Measurements from ENCODE around the gene NEURL1.
A peak's percentile ranks its signal among the peaks of the same experiment; 100 is the strongest.
"Not testable (repeated sequence)": the region's sequence is repeated elsewhere in the genome, so short reads cannot be mapped to it uniquely, and the experiment has no call there.

Gene NEURL1

DNA sequence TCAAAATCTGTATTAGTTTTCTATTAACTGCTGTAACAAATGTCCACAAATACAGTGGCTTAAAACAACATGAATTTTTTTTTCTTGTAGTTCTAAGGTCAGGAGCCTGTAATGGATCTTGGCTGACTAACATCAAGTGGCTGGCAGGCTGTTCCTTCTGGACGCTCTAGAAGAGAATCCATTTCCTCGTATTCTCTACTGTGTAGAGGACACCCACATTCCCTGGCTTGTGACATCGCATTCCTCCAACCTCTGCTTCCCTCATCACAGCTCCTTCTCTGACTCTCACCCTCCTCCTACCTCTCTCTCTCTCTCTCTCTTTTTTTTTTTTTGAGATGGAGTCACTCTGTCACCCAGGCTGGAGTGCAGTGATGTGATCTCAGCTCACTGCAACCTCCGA, 30.0 kb upstream of the NEURL1 start:
- no peak for DNase-seq

DNA sequence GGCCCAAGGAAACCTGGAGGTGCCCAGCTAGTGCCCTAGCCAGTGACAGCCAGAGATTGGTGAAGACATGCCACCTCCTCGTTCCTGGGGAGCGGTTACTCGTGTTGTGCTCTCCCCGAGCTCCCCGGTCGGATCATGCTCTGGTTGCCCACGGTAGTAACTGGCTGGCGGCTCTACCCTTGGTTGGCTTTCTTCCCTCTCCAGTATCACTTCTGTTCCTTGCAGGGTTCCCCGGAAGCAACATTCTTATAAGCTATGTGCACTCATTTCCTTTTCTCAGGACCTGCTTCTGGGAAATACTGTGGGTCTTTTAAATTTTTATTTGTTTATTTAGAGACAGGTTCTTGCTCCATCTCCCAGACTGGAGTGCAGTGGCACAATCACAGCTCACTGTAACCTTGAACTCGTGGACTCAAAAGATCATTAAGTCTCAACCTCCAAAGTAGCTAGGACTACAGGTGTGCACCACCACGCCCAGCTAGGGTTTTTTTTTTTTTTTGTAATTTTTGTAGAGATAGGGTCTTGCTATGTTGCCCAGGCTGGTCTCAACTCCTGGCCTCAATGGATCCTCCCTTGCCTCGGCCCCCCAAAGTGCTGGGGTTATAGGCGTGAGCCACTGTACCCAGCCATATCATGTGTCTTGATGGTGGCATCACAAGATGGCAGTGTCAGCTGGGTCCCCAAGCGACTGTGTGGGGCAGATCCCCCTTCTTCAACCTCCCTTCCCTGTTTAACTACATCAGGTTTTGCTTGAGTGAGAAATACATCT, 27.9 kb upstream of the NEURL1 start:
- no peak for DNase-seq

DNA sequence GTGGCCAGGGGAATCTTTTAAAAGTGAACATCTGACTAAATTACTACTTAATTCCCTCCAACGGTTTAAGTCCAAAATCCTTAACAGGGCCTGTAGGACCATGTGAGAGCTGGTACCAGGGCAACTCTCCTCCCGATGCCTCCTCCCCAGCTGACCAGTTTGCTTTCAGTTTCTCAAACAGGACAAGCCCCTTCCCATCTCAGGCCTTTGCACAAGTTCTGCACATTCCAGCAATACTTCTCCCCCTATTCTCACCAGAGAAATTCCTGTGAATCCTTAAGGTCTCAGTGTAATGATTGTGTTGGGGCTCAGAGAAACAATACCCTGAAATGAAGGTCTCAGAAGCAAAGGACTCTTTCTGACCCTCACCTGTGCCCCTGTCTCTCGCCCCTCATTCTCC, 26.8 kb upstream of the NEURL1 start:
- DNase-seq, result peak; percentile 44

DNA sequence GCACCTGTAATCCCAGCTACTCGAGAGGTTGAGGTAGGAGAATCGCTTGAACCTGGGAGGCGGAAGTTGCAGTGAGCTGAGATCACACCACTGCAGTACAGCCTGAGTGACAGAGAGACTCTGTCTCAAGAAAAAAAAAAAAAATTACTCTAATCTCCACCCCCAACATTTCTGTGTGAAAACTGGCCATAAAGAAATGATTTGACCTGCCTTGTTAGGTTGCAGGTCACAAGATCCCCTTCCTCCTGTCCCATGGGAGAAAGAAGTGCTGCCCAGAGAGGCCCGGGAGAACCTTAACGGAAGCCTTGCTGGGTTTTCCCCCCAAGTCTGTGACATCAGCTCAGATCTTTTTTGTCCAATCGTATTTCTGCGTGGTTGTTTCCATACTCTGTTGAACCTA, 26.1 kb upstream of the NEURL1 start:
- DNase-seq, result no peak

DNA sequence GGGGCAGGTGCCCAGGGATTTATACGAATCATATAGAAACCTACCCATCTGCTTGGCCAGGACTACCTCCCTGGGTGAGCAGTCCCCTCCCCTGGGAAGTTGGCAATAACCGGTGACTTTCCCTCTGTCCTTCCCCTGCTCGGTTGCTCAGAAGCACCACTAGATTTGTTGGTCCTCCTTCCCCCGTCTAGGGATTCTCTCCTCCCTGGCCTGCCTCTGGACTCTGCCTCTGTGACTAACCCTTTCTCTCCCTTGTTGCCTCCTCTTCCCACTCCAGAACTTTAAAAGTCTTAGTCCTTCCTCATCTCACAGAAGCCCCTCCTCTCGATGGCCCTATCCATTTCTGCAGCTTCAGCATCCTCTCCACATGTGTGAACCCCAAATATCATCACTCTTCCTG, 24.3 kb upstream of the NEURL1 start:
- DNase-seq, result no peak

DNA sequence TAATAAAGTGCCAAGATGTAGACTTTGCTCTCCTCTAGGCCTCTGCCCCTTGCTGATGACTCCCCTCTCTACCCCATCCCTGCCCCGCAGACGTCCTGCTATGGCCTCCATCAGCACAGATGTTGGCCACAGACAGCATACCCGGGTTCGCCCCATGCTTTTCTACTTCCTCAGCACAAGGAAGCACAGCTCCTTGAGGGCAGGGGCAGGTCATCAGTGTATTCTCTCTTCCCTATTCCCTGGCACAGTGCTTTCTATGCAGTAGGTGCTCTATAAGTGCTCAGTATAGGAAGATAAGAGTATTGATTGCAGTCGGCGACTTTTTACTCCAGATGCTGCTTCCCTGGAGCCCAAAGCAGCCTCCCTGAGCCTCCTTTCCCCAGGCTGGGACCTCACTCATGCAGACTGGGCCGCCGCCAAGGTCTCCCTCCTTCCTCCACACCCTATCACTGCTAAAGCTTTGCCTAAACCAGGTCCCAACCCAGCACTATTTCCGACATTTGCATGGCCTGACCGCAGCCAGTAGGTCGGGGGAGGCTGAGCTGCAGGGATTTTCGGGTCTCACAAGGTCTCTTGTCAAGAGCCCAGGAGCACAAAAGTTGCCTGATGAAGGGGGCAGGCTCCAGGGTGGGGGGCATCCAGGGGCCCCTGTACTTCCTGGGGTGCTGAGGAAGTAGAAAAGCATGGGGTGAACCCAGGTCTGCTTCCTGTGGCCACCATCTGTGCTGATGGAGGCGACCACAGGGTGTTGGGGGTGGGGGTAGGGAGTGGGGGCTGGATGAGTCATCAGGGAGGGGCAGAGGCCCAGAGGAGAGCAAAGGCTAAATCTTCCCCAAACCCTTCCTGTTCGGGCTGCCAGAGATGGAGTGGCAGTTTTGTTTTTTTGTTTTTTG, 22.5 kb upstream of the NEURL1 start:
- peak; percentile 30 for DNase-seq

DNA sequence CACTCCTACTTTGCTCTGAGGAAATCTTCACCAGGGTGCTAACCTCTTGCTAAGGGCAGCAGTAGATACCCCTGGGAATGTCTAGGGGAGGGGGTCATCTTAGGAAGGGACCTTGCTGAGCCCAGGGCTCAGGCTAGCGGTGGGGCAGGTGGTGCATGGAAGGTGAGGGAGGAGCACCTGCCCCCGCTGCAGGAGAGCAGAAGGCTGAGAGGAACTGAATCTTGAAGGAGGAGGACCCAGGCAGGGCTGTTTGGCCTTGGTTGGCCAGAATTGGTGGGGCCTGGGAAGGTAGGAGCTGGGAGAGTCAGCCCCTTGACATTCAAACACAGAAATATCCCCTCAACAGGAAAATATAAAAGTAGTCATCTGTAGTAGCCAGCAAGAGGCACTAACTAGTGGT, 21.5 kb upstream of the NEURL1 start:
- no peak for DNase-seq

DNA sequence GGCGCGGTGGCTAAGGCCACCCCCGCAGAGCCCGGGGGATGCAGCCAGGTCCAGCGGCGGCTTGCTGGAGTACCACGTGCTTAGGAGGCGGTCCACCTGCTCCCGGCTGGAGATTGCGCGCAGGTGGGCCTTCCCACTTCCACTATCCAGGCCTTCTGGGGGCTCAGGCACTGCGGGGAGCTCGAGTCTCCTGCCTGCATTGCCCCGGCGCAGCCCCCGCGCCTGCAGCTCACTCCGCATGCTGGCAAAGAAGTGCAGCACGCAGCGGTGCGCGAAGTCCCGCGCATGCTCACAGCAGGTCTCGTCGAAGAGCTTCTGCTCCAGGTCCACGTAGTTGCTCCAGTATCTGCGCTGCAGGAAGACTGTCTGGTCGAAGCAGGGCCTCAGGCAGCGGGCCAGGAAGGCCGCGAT, 20.2 kb upstream of the NEURL1 start:
- DNase-seq, result no peak

DNA sequence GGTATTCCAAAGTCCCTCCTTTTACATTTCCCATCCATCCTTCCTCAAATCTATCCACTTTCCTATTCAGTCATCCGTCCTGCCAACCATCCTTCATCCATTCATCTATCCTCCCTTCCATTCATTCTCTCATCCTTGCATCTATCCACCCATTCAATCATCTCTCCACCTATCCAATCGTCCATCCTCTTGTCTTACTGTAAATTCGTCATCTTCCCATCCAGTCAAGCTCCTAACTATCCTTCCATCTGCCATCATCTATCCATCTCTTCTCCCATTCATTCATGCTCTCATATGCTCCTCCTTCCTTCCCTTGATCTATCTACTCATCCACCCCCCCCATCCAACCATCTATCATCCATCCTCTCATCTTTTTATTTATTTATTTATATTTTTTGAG, 19.4 kb upstream of the NEURL1 start:
- no peak for DNase-seq

DNA sequence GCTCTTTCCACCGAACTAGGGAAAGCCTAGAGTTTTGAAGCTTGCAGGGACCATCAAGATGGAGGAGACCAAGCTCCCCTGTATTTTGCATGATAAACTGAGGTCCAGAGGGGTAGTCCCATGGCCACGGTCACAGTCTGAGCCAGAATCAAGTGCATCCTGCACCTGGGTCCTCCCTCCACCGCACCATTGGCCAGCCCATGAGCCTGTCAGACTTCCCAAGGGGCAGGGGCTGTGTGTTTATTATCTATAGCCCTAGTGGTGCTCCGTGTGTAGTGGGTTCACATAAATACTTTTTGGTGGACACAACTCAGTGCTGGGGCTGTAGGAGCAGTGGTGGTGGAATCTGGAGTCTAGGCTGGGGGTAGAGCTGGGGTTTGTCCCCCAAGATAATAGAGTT, 18.1 kb upstream of the NEURL1 start:
- no peak for DNase-seq

DNA sequence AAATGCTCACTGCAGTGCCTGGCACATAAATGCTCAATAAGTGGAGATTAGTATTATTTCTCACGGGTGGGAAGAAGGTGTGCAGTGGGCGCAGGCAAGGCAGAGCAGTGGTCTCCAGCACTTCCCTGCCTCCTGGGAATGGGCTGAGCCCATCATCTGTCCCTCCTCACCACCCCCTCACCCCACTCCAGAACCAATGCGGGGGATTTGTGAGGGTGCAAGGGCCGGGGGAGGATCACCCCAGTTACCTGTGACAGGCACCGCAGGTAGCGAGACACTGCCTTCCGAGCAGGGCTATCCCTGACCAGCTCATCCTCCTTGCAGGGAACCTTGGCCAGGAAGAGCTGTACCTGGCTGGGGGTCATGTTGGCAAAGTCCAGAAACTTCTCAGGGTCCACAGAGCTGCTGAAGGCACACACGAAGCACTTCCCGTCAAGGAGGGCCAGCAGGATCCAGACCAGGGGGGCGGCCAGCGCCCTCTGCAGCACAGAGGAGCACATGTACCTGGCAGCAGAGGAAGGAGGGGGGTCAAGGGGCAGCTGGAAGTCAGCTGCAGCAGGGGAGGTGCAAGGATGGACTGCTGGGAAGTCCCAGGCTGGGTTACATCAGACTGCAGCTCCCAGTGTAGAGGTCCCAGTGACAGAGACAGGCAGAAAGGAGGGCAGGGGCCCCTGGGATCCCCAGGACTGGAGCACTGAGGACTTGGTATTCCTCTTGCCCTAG, 17.3 kb upstream of the NEURL1 start:
- DNase-seq, result no peak

DNA sequence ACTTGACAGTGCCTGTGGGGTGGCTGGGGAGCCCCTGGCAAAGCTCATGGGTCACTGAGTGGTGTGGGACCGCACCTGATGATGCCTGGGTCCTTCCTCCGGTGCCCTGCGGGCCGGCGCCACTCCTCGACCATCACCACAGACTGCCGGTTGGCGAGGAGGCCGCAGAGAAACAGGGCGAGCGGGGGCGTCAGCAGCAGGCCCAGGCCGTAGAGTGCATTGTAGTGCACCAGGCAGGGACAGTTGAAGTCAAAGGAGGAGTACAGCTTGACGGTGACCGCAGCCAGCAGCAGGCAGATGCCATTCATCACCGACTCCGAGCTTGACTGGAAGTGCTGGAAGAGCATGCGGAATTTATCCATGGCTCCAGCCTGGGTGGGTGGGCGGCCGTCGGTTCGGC, 14.8 kb upstream of the NEURL1 start:
- no peak for DNase-seq

DNA sequence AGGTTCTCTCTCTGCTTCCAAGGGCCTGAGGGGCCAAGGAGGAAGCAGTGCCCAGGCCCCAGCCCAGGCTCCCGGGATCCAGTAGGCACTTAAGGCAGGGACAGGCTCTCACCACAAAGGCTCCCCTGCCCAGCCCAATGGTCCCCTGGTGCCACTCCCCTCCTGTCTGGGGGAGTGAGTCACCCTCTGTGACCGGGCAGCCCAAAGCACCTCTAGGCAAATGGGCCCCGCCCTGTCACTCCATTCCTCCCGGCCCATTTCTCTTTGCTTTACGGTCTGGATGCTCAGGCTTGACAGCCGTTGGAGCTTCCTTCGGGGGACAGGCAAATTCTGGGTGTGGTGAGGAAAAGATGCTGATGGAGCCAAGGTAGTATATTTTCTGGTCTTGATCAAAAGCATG, 14.4 kb upstream of the NEURL1 start, which contains the start of gene CALHM3:
Gene CALHM3, minus strand, starts transcription at position 106 of the 400 bp plus-strand sequence. CDS start 208 bp downstream, outside the sequence.
- DNase-seq, result peak; percentile 22

DNA sequence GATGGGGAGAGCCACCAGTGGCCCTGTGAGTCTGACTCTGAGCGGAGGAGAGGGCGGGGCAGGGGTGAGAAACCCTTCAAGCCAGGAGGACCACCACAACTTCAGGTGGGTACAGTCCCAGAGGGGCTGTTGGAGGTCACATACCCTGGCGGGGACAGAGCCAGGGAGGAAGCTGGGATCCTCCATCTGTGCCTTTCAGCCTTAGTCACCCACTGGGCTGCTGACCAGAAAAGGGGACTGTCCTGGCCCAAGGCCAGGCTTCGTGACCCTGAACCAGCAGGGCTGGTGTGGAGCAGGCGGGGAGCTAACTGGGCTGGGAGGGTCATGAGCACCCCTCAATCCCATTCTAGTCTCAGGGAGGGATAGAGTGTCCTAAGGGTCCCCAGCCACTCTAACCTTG, 13.0 kb upstream of the NEURL1 start:
- no peak for DNase-seq

DNA sequence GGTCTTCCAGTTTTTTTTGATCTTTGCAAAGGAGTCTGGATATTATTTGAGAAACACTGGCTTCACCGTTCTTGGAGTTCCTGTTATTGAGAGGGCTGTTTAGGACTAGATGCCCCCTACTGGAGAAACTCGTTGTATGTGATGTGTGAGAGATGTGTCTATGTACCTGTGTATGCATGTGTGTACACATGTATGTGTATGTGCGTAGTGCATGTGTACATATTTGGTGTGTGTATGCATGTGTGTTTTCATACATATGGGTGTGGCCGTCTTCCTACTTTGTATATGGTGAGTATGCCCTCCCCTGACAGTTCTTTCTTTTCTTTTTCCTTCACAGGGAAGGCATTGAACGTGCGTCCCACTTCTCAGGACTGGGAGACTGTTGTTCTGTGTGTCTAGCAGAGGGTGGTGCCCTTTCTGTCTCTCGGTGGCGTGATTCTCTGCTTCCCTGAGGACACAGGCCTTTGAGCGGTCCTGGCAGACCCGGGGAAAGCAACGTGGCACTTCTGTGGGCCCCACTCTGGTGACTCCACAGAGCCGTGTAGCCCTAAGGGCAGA, 11.5 kb upstream of the NEURL1 start:
- peak; percentile 64 for DNase-seq

DNA sequence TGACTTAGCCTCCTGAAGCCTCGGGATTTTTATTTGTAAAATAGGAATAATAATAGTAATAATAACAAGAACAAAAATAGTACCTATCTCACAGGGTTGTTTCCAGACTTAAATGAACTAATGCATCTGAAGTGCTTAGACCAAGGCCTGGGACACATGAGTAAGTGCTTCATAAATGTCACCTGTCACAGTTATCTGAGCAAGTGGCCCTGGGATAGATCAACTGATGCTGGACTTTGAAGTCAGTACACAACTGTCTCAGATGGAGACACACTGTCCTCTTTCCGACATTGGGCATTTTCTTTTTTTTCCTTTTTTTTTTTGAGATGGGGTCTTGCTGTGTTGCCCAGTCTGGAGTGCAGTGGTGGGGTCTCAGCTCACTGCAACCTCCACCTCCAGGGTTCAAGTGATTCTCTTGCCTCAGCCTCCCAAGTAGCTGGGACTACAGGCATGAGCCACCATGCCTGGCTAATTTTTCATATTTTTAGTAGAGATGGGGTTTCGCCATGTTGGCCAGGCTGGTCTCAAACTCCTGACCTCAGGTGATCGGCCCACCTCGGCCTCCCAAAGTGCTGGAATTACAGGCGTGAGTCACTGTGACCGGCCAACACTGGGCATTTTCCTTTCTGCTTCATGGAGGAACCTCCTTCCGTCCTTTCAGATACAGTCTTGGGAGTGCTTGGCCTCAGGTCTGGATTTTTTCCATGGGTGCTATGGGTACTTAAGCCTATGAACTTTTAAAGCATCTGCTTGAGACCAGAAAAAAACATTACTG, 6.7 kb upstream of the NEURL1 start:
- DNase-seq, result not testable (repeated sequence)

DNA sequence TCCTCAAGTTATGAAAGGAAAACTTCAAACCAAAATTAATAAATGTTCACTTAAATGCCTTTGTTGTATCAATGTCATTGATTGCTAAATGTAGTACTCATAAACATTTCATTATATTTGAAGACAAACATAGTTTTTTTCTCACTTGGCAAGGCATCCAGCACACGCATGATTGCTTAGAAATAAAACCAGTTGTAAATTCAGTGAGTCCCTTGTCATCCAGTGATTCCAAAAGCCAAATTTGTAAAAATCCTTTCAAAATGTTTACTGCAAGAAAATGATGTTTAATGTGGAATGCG, 6.1 kb upstream of the NEURL1 start:
- no peak for DNase-seq

DNA sequence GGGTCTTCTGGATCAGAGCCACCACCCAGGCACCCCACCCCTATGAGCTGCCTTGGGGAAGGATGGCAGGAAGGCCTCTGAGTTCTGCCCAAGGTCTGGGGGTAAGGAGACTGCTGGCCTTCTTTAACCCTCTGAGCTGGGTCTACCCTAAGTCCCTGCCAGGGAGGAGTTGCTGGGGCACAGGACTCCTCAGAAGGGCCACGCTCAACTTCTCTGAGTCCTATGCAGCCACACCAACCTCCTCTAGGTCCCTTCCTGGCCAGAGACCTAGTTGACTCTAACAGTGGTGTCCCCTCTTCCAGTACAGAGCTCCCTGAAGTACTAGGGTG, 2.6 kb upstream of the NEURL1 start:
- DNase-seq, result no peak

DNA sequence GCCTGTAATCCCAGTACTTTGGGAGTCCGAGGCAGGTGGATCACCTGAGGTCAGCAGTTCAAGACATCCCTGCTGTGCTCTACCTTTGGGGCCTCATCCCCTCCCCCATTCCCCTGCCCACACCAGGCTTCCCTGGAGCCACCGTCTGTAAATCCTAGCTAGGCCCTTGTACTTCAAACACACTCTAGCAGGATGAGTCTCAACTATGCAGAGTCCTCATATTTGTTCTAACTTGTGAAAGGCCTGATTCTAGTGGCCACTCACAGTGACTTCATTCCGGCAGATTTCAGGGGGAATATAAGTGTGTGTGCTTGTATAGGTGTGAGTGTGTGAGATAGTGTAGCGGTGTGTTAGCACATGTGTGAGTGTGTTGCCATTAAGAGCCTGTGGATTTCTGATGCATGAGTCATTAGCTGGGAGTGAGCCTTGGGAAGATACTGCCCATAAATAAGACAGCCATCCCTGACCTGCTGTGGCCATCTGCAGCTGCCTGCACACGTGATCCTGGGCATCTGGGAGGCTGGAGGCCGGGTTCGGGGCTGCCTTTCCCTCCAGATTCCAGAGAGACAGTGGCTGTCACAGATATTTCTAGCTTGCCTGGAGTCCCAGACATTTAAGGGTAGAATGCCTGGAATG, 1.7 kb upstream of the NEURL1 start:
- peak; percentile 93 for DNase-seq

DNA sequence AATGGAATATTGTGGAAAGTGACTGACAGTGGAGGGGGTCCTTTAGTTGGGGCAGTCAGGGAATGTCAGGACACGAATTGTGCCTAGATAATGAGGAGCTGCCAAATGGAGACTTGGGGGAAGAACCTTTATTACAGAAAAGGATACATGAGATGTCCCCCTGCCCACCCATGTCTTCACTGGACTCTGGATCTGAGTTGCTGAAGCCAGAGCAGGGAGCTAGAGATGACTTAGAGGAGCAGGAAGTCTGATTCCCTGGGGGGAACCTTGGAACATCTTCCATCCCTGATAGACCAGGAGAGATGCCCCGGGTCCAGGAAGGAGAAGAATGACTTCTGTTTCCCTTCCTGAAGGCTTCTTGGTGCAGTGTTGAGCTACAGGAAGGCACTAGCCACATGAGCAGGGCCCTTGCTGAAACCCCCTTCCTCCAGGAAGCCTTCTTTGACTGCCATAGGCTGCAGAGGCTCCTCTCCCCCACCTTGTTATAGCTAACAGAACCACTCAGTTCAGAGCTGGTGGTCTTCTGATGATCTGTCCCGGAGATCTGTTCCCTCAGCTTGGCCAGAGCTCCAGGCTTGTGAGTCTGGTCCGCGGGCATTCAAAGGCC, 747 bp upstream of the NEURL1 start:
- DNase-seq, result no peak
